Ovary (tissue), 3 donors: ENCODE measurements around the gene TTLL11.

Experiments
- CTCF ChIP-seq, 3 donors: fragments of 450-650 bp in 2 of 3; fragments of 200-600 bp in 1 of 3; IDR thresholded peaks; one replicate each; pipeline versions ENCODE4 v1.5.1 to v1.8.0; 2016 to 2022; ENCODE audit warnings: antibody characterized with exemption in 3 of 3, mild to moderate bottlenecking in 1 of 3
- EP300 ChIP-seq: sonication (generic); formaldehyde crosslinking; IDR thresholded peaks from one replicate; pipeline ENCODE4 v1.6.1; 2017; ENCODE audit warnings: antibody characterized with exemption
- POLR2A ChIP-seq: fragments of 450-650 bp; IDR thresholded peaks from one replicate; pipeline ENCODE4 v1.6.1; 2017; ENCODE audit warnings: antibody characterized with exemption, mild to moderate bottlenecking, moderate library complexity
- donor health status: DM: no; HTN: no; CAD: no.

DNA sequence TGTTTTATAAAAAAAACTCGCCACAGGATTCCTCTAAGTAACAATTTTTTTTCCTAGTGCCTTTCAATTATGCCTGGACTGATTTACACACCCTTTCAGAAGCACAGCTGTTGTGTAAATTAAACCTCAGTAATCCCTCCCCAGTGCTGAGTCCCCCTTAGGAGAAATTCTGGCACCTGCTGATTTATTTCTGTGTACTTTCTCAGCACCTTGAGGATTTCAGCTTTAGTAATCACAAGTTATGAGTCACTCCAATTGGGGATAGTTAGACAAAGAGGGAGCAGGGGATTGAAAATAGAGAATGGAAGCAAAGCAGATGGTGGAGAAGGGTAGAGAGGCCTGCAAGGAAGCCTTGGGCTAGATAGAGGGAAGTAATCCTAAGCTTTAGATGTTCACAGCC, 171.7 kb downstream of the TTLL11 start:
- no peak for TF ChIP-seq CTCF (IDR thresholded peaks at IDR 0.05)
- TF ChIP-seq POLR2A = no peak
- TF ChIP-seq EP300 = no peak
